NCI-H2171 (cell line): ENCODE data around the gene TRIB2.

Experiments used
- DNase-seq: peaks from one replicate; lab custom pipeline; 2025; lab: John Stamatoyannopoulos, UW

The TRIB2 gene

DNA sequence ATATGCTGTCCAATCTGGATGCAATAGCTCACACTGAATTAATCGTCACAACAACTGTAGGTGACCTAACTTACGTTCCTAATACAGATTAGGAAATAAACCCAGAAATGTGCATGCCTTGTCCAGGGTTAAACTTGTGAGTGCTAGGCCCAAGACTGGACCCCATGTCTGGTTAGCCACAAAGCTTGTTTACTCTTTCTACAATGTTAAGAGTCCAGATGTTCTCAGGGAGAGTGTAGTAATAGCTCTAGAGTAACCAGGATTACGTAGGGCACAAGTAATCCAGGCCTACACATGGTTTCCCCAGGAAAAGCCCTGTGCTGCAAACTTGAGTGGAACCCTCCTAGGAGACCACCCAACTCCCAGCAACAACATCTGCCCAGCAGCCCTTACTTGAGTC lies 26.2 kb downstream of the TRIB2 start:
- no peak for DNase-seq

GRCh38 chr2:12750166-12750905 lies 33.6 kb downstream of the TRIB2 start:
- no peak for DNase-seq

- no peak for DNase-seq
Observed at GRCh38 chr2:12754643-12755042, 37.9 kb downstream of the TRIB2 start.

DNA sequence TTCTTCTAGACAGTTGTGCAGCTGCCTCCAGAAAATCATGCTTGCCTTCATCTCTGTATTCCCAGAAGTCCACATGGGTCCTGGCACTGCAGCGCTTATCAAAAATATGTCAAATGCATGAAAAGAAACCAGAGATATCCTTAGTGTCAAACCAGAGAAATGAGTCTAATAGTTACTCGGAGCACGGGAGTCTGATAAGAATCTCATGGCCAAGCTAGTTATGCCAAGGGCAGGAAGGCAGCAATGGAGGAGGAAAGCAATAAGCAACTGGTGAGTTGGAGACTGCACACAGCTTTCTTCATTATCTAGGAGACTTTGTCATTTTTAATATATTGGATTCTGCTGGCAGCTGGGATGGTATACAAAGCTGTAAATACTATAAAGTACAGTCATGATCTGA lies 38.6 kb downstream of the TRIB2 start:
- DNase-seq: no peak

DNA sequence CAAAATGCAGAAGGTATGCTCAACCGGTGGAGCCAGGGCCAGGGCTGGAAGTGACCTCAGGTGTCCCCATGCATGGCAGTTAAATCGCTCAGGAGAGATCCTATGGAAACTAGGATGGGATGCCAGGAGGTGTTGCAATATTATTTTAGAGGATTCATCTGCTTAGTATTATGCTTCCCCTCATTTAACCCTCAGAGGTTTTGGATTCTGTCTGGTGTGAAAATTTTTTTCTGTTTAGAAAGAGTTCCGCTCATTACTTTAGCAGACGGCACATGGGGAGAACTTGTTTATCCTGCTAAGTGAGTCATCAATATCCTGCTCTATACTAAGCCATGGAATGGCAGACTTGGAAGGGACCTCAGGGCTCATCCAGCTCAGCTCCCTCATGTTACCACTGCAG lies 42.5 kb downstream of the TRIB2 start:
- no peak for DNase-seq

DNA sequence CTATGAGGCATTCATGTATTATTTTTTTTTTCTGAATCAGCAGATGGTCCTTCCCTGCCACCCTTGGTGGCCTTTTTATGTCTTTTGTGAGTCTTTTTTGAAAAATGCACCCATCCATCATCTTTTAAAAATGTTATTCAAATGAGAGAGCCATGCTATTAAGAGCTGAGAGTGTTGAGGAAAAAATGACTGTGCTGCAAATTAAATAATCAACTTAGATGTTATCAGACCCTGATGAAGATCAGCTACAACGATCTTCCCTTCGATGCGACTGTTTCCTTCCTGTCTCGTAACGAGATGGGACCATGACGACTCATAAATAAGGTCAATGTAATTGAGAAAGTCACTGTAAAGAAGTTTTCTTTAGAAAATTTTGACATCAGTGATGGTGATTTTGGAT lies 44.4 kb downstream of the TRIB2 start:
- DNase-seq: no peak

- DNase-seq: no peak
Observed at GRCh38 chr2:12762337-12762736, 45.6 kb downstream of the TRIB2 start.

DNA sequence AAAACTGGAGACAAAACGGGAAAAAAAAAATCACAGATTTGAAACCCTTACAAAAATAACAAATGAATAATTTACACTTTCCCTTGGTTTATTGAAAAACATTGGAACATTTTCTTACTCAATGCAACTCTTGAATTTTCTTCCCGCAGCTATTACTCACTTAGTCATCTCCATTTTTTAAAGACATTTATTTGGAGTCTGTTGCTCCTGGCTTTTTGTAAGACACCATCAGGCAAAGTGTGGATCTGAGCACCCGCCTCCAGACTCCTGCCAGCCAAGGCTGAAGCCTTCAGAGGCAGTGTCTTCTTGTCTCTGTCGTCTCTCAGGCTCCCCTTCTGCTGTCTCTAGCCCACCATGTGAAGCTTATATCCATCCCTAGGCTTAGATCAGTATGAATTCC lies 46.2 kb downstream of the TRIB2 start:
- no peak for DNase-seq

- no peak for DNase-seq
Observed at GRCh38 chr2:12763486-12763885, 46.8 kb downstream of the TRIB2 start.

DNA sequence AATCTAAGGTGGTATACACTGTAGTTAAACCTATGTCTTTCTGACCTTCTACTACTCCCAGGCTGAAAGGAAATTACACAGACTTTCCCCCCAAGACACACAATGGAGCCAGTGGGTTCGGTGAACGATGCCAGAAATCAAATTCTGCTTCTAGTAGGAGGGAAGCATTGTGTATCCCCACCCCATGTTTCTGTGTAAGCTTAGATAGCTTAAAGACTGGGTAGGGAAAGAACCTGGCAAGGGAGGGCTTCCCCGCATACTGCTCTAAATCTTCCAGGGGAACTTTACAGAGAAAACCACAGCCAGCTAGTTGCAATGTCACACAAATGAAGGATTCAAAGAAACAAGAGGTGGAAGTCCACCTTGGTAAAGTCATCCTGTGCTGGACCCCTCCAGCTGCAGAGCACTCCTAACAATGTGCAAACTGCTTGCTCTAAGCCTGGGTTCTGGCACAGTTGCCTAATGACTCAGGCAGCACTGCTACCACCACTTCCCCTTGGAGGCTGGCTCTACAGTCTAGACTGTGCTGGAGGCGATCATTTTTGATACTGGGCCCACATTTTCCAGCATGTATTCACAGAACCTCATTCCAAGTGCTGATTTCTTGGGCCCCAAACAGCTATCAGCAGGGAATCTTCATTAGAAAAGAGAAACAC lies 47.5 kb downstream of the TRIB2 start:
- DNase-seq: no peak

- DNase-seq: no peak
Observed at GRCh38 chr2:12764849-12765605, 48.3 kb downstream of the TRIB2 start.

GRCh38 chr2:12766421-12766879 lies 49.7 kb downstream of the TRIB2 start:
- DNase-seq: no peak

GRCh38 chr2:12767541-12767940 lies 50.8 kb downstream of the TRIB2 start:
- DNase-seq: no peak

DNA sequence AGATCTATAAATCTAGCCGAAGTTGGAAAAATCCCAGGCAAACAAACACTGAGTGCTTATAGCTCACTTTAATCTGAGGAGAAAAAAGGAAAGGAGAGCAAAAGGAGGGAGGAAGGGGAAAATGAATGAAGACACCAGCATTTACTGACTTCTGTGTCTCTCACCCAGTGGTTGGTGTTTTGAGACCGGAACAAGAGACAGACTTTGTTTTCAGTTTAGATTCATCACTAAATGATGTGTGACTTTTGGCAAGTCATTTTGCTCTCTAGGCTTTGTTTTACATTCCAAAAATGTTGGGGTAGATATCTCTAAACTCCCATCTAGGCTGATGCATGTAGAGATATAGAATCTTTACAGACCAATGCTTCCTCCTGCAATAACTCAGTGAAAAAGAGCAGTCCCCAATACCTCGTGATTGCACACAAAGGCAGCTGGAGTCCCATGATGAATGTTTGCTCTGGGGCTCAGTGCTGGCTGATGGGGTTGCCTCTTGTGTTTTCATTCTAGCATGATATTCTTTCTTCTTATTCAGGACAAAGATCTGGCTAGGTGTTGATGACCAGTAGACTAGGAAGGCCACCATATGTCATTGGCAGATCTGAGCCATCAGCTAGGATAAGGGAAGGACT lies 51.4 kb downstream of the TRIB2 start:
- no peak for DNase-seq

GRCh38 chr2:12769492-12770105 lies 52.9 kb downstream of the TRIB2 start:
- DNase-seq: no peak

DNA sequence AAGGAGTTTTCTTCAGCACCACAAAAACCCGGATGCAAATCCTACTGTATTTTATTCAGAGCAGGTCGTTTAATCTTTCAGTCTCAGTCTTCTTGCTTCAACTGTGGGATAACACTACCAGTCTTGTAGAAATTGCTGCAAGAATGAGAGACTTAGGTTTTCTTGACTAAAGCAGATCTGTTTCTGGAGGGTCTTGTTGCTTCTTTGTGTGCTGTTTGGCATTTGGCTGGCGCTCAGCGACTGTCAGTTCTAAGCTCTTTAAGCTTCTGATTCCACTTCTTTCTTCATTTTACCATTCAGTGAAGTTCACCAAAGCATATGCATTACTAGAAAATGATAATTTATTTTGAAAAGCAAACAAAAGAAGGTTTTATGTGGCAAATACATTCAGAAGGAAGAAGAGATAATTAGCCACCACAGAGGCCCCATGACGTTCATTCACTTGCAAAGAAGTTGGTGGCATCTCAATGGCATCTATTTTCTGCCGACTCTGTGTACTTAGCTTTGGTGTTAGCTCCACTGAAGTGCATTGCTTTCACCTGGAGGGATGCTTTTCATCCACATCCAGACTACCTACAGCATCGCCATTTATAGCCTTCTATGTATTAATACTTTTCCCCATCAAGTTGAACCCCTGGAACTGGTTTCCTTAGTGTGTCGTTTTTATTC lies 53.7 kb downstream of the TRIB2 start:
- DNase-seq: no peak

- no peak for DNase-seq
Observed at GRCh38 chr2:12771154-12771553, 54.4 kb downstream of the TRIB2 start.

DNA sequence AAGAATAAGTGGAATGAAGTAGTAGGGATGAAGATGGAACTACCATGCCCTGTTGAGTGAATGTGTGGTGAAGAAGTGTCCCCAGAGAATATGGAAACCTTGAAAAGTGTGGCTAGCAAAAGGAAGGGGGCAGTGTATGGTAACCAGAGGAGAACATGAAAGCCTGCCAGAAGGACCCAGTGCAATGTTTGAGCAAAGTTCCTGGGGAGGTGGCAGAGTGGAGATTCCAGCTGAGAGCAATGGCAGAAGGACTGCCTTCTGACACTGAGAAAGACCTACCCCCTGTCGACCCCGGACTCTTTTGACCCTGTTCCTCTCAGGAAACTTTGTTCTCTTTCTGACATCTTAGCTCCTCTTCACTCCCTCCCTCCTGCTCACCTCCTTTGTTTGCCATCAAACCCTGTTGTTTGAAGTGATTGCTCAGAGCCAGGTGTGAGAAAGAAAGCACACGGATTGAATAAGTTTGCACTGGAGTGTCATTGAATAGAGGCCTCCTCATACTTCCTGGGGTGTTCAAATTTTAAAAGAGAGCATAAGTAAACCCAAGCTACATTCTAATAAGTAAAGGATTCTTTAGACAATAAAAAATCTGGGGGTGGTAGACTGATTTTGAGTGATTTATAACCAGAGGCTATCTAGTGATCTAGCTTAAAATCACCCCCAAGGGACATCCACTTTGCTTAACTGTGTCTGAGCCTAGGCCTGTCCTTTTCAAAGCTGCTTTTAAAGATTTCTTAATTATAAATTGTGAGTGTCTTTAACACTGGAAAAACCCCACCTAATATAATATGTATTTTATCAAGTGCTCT lies 57.1 kb downstream of the TRIB2 start:
- DNase-seq: no peak

GRCh38 chr2:12774395-12774727 lies 57.6 kb downstream of the TRIB2 start:
- DNase-seq: peak; percentile 2

GRCh38 chr2:12776521-12776961 lies 59.8 kb downstream of the TRIB2 start:
- no peak for DNase-seq

- no peak for DNase-seq
Observed at GRCh38 chr2:12778369-12778768, 61.6 kb downstream of the TRIB2 start.
